H1 (cell line): ENCODE results near the gene PDE4B. TPM values are rescaled to one million over a fixed set of nuclear protein-coding genes. Genes with fewer than 3 reads are reported as not detected.

Source experiments
- CTCF ChIA-PET: fragments of 300-600 bp; sonication (Branson Sonifier 250); formaldehyde crosslinking; loops from one replicate; lab custom pipeline; 2021; ENCODE audit not compliant: partially characterized antibody; lab: Charles Lee
- POLR2A ChIA-PET: fragments of 300-600 bp; sonication (Branson Sonifier 250); formaldehyde crosslinking; loops from one replicate; lab custom pipeline; 2021; ENCODE audit warnings: inconsistent platforms; ENCODE audit not compliant: partially characterized antibody; lab: Charles Lee
- DNase-seq, 2 experiments: peaks; one replicate each; pipeline versions ENCODE4 v3.0.0 to v3.0.0-alpha.2; 2010 to 2022; ENCODE audit warnings: low spot score in 2 of 2, low read depth in 1 of 2, mixed read lengths in 1 of 2
- FAIRE-seq: peaks from 2 replicates; lab custom pipeline; 2011; peaks lifted over from hg19 to GRCh38; lab: Jason Lieb, UNC
- H2AFZ ChIP-seq: 2 replicates; pipeline ENCODE4 v1.8.1; 2012; ENCODE audit warnings: low read length, inconsistent platforms
- H2AK5ac ChIP-seq: 2 replicates; pipeline ENCODE4 v1.6.1; 2013; ENCODE audit warnings: low read depth, low read length
- H2BK120ac ChIP-seq: replicated peaks from 2 replicates; pipeline ENCODE3; 2013; ENCODE audit warnings: low read depth, low read length, inconsistent platforms
- H2BK12ac ChIP-seq: 2 replicates; pipeline ENCODE4 v1.6.1; 2013; ENCODE audit warnings: low read depth, low read length
- H2BK15ac ChIP-seq: 2 replicates; pipeline ENCODE4 v1.6.1; 2013; ENCODE audit warnings: low read length
- H2BK20ac ChIP-seq: 2 replicates; pipeline ENCODE4 v1.6.1; 2013; ENCODE audit warnings: low read length
- H2BK5ac ChIP-seq: 2 replicates; pipeline ENCODE4 v1.6.1; 2013; ENCODE audit warnings: low read depth, low read length
- H3K14ac ChIP-seq: 2 replicates; pipeline ENCODE4 v1.6.1; 2013; ENCODE audit warnings: inconsistent platforms; ENCODE audit not compliant: insufficient read length
- H3K18ac ChIP-seq: 2 replicates; pipeline ENCODE4 v1.6.1; 2013; ENCODE audit warnings: low read length; ENCODE audit errors: extremely low read depth
- H3K23ac ChIP-seq: 2 replicates; pipeline ENCODE4 v1.6.1; 2013; ENCODE audit warnings: inconsistent platforms; ENCODE audit not compliant: insufficient read length
- H3K23me2 ChIP-seq: 2 replicates; pipeline ENCODE4 v1.6.1; 2013; ENCODE audit warnings: low read depth, low read length
- H3K27ac ChIP-seq: 2 replicates; pipeline ENCODE4 v1.6.1; 2011; ENCODE audit warnings: low read depth, low read length, inconsistent platforms
- H3K27me3 ChIP-seq, 4 experiments: replicated peaks in 1 of 4; 1 replicate in 1 of 4; 2 replicates in 3 of 4; pipeline versions ENCODE4 v1.6.1 to v1.8.1; 2011 to 2013; ENCODE audit warnings: low read length in 3 of 4, mild to moderate bottlenecking in 3 of 4, inconsistent platforms in 2 of 4, mixed read lengths in 2 of 4, moderate library complexity in 1 of 4; ENCODE audit not compliant: control insufficient read depth in 3 of 4, insufficient read depth in 3 of 4; ENCODE audit errors: extremely low read depth in 1 of 4
- H3K36me3 ChIP-seq, 4 experiments: 2 replicates each; pipeline versions ENCODE4 v1.6.1 to v1.8.1; 2011 to 2013; ENCODE audit warnings: mild to moderate bottlenecking in 4 of 4, low read length in 3 of 4, moderate library complexity in 2 of 4, control low read depth in 1 of 4, inconsistent platforms in 1 of 4; ENCODE audit not compliant: insufficient read depth in 4 of 4, control insufficient read depth in 2 of 4
- H3K4ac ChIP-seq: replicated peaks from 2 replicates; pipeline ENCODE3; 2013; ENCODE audit warnings: low read length, low read depth, mixed read lengths, inconsistent platforms; ENCODE audit not compliant: insufficient read length
- H3K4me1 ChIP-seq, 4 experiments: replicated peaks in 1 of 4; 1 replicate in 1 of 4; 2 replicates in 3 of 4; pipeline versions ENCODE4 v1.6.1 to v1.8.1; 2011 to 2013; ENCODE audit warnings: low read length in 3 of 4, inconsistent platforms in 2 of 4, mixed read lengths in 1 of 4; ENCODE audit not compliant: insufficient read depth in 4 of 4, control insufficient read depth in 3 of 4
- H3K4me2 ChIP-seq, 2 experiments: 2 replicates each; pipeline versions ENCODE4 v1.6.1 to v1.8.1; 2011 to 2013; ENCODE audit warnings: low read depth in 2 of 2, low read length in 2 of 2, control low read depth in 1 of 2, inconsistent platforms in 1 of 2, mild to moderate bottlenecking in 1 of 2; ENCODE audit not compliant: insufficient read depth in 1 of 2
- H3K4me3 ChIP-seq, 4 experiments: fragments of 200-600, 300-600 bp in 1 of 4; sonication (generic), shearing (Covaris generic), sonication (Bioruptor Twin) in 1 of 4; 2 replicates each; pipeline versions ENCODE4 v1.5.1 to v1.8.1; 2011 to 2016; ENCODE audit warnings: low read length in 4 of 4, low read depth in 3 of 4, control low read depth in 2 of 4, inconsistent platforms in 2 of 4, mild to moderate bottlenecking in 2 of 4, mixed read lengths in 1 of 4, moderate library complexity in 1 of 4; ENCODE audit not compliant: insufficient read depth in 2 of 4; ENCODE audit errors: extremely low read depth in 1 of 4
- H3K56ac ChIP-seq: replicated peaks from 2 replicates; pipeline ENCODE3; 2013; ENCODE audit warnings: low read depth, mild to moderate bottlenecking, mixed read lengths, low read length, inconsistent platforms; ENCODE audit not compliant: insufficient read length
- H3K79me1 ChIP-seq: 2 replicates; pipeline ENCODE4 v1.6.1; 2013; ENCODE audit warnings: low read depth, low read length, control low read depth
- H3K79me2 ChIP-seq, 2 experiments: 2 replicates each; pipeline versions ENCODE4 v1.6.1 to v1.8.1; 2012 to 2013; ENCODE audit warnings: low read length in 2 of 2, mild to moderate bottlenecking in 2 of 2, inconsistent platforms in 1 of 2; ENCODE audit not compliant: insufficient read depth in 2 of 2, control insufficient read depth in 1 of 2
- H3K9ac ChIP-seq, 4 experiments: replicated peaks in 1 of 4; 1 replicate in 1 of 4; 2 replicates in 3 of 4; pipeline versions ENCODE4 v1.6.1 to v1.8.1; 2011 to 2013; ENCODE audit warnings: low read depth in 3 of 4, low read length in 3 of 4, control low read depth in 2 of 4, mild to moderate bottlenecking in 2 of 4, moderate library complexity in 2 of 4, inconsistent platforms in 1 of 4; ENCODE audit errors: extremely low read depth in 1 of 4
- H3K9me3 ChIP-seq, 2 experiments: 2 replicates each; pipeline versions ENCODE4 v1.6.1 to v1.8.1; 2012 to 2013; ENCODE audit warnings: mild to moderate bottlenecking in 2 of 2, moderate library complexity in 2 of 2, control low read depth in 1 of 2, inconsistent platforms in 1 of 2, low read depth in 1 of 2, low read length in 1 of 2, mixed read lengths in 1 of 2; ENCODE audit not compliant: insufficient read depth in 2 of 2
- H4K20me1 ChIP-seq, 2 experiments: replicated peaks in 1 of 2; 2 replicates each; pipeline versions ENCODE3 to v1.8.1; 2011 to 2013; ENCODE audit warnings: inconsistent platforms in 2 of 2, low read length in 2 of 2, mild to moderate bottlenecking in 1 of 2; ENCODE audit not compliant: insufficient read depth in 2 of 2, control insufficient read depth in 1 of 2
- H4K5ac ChIP-seq: 2 replicates; pipeline ENCODE4 v1.6.1; 2013; ENCODE audit warnings: low read length, low read depth, mixed read lengths, inconsistent platforms; ENCODE audit not compliant: insufficient read length
- H4K8ac ChIP-seq: 2 replicates; pipeline ENCODE4 v1.8.0; 2013; ENCODE audit warnings: mild to moderate bottlenecking, moderate library complexity, low read length, inconsistent platforms; ENCODE audit not compliant: insufficient read depth; ENCODE audit errors: extremely low read depth
- H4K91ac ChIP-seq: replicated peaks from 2 replicates; pipeline ENCODE3; 2013; ENCODE audit warnings: low read length, mixed read lengths, inconsistent platforms; ENCODE audit not compliant: insufficient read length
- CEBPB ChIP-seq: IDR thresholded peaks from 2 replicates; pipeline ENCODE4 v1.6.1; 2012; ENCODE audit warnings: low read depth, low read length
- CTBP2 ChIP-seq: IDR thresholded peaks from 2 replicates; pipeline ENCODE4 v1.7.0; 2011; ENCODE audit warnings: borderline replicate concordance, mild to moderate bottlenecking, moderate library complexity, mixed read lengths, low read length; ENCODE audit not compliant: insufficient read depth, insufficient read length
- E2F6 ChIP-seq: IDR thresholded peaks from 2 replicates; pipeline ENCODE4 v1.6.1; 2012; ENCODE audit warnings: inconsistent platforms
- EZH2 ChIP-seq: fragments of 200-600 bp; sonication (generic); IDR thresholded peaks from 2 replicates; pipeline ENCODE4 v1.7.1; 2012; ENCODE audit warnings: low read depth, mild to moderate bottlenecking, moderate library complexity, low read length, inconsistent platforms; ENCODE audit not compliant: severe bottlenecking
- HDAC2 ChIP-seq, 2 experiments: fragments of 300-600 bp in 1 of 2; sonication (generic) in 1 of 2; IDR thresholded peaks; 2 replicates each; pipeline ENCODE4 v1.6.1; 2011 to 2012; ENCODE audit warnings: low read depth in 2 of 2, low read length in 2 of 2, mild to moderate bottlenecking in 2 of 2, moderate library complexity in 2 of 2, borderline replicate concordance in 1 of 2, inconsistent platforms in 1 of 2
- JUN ChIP-seq: IDR thresholded peaks from 2 replicates; pipeline ENCODE4 v1.6.1; 2011; ENCODE audit warnings: low read depth, mild to moderate bottlenecking, improper control_type of control experiment, low read length
- KDM4A ChIP-seq: IDR thresholded peaks from one replicate; pipeline ENCODE4 v1.7.1; 2012; ENCODE audit warnings: low read depth, mild to moderate bottlenecking, moderate library complexity, low read length, inconsistent platforms; ENCODE audit not compliant: severe bottlenecking
- MAX ChIP-seq: IDR thresholded peaks from 2 replicates; pipeline ENCODE4 v1.6.1; 2012; ENCODE audit warnings: inconsistent platforms
- NANOG ChIP-seq: IDR thresholded peaks from 2 replicates; pipeline ENCODE4 v1.6.1; 2011; ENCODE audit warnings: low read length, low read depth, mild to moderate bottlenecking, inconsistent platforms; ENCODE audit not compliant: insufficient read depth, poor library complexity, severe bottlenecking
- POLR2A ChIP-seq, 2 experiments: IDR thresholded peaks; 1 replicate in 1 of 2; 2 replicates in 1 of 2; pipeline ENCODE4 v1.6.1; 2011; ENCODE audit warnings: low read depth in 2 of 2, low read length in 2 of 2, mild to moderate bottlenecking in 2 of 2; ENCODE audit errors: control extremely low read depth in 1 of 2
- RAD21 ChIP-seq, 2 experiments: IDR thresholded peaks in 1 of 2; conservative IDR thresholded peaks in 1 of 2; 2 replicates each; pipeline ENCODE4 v1.6.1; 2011; ENCODE audit warnings: low read depth in 2 of 2, low read length in 2 of 2, improper control_type of control experiment in 1 of 2, inconsistent platforms in 1 of 2, mild to moderate bottlenecking in 1 of 2, moderate library complexity in 1 of 2
- WGBS, 2 experiments: shearing (Covaris generic) in 1 of 2; methylation state at CpG; one replicate each; pipeline versions ENCODE4 v1.1.6 to v1.1.7; 2013 to 2015; ENCODE audit warnings: low lambda C conversion rate in 2 of 2, mixed read lengths in 2 of 2, inconsistent platforms in 1 of 2, low coverage in 1 of 2, missing lambda C conversion rate in 1 of 2; ENCODE audit not compliant: insufficient replicate concordance in 2 of 2, insufficient coverage in 1 of 2, insufficient read length in 1 of 2; ENCODE audit errors: extremely low coverage in 1 of 2, missing lambda C conversion rate in 1 of 2; 5-methylcytosine and 5-hydroxymethylcytosine counted together
- polyA plus RNA-seq, 7 experiments: library from polyadenylated mRNA; depleted of rRNA in 3 of 7; stranded (reverse) in 5 of 7; unstranded in 2 of 7; fragments of >200 nt in 5 of 7; fragments of 200-250 nt in 2 of 7; gene quantifications; 1 replicate in 5 of 7; 2 replicates in 1 of 7; 4 replicates in 1 of 7; pipeline versions ENCODE4 v1.2.1 to v1.2.3, GENCODE V29; 2011 to 2013; ENCODE audit warnings: missing spikeins in 2 of 7, mixed read lengths in 2 of 7
- total RNA-seq: library from RNA; stranded (reverse); fragmentation: NEBNext Ultra II Directional; extraction: Animal tissue kit (Norgen Biotek cat#: 25700); gene quantifications from 2 replicates; pipeline ENCODE4 v1.2.1, GENCODE V29; 2021

PDE4B gene
- total and polyA plus RNA-seq, 2 of the 8 experiments (the other 6 are each of a cell fraction or from before 2014, with no cell fraction given), result 5.0 to 15.1 TPM

DNA sequence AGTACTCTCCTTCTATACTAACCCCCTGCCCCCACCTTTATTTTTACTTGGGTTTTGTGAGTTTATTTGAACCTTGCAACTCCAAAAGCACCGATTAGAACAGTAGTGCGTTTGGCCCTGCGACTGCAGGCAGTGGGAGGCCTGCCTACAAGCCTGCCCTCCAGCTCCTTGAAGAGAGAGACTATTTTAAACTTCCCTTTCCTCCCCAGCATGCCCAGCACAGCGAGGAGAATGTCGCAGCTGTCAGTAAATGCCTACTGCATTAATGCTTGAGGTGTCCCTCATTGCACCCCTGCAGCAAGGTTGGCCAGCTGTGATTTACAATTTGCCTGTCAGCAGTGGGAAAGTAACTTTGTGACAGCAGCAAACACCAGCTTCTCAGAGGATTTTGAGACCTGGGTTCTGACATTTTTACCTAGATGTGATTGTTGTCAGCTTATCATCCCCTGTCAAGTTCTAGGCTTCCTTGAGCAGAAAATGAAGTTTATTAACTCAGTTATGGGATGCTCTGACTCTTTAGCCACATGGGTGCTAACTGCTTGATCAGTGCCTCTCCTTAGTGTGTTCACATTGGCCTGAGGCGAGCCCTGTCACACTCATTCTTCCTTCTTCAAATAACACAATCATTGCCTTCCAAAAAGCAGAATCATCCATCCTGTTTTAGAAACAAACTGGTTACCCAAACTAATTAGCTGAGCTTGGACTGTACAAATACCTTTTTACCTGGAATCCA lies 170.6 kb downstream of the PDE4B start:
- ChIA-PET POLR2A (no interaction called here), CTCF (interaction anchor here (0.8 to 8.1 kb wide), 6 partner anchors 97 to 483 kb away, joined by 3 to 204 read pairs (median 3); no protein-coding TSS in a partner anchor)
- Histone ChIP-seq H3K23ac (no peak overlapping the region), H2BK5ac (no peak overlapping the region), H3K18ac (no peak overlapping the region), H3K14ac (no peak overlapping the region), H3K9me3 (no peaks in the 10 kb centered on the region), H2BK120ac (no peak overlapping the region), H3K4me3 (no peak overlapping the region), H3K4ac (no peak overlapping the region), H2BK20ac (no peak overlapping the region), H4K20me1 (no peaks in the 10 kb centered on the region), H3K56ac (no peak overlapping the region), H3K4me1 (no peaks in the 10 kb centered on the region), H4K5ac (no peak overlapping the region), H2BK12ac (no peak overlapping the region), H3K79me1 (no peaks in the 10 kb centered on the region), H3K79me2 (no peaks in the 10 kb centered on the region), H3K9ac (no peak overlapping the region), H4K91ac (no peak overlapping the region), H3K23me2 (no peaks in the 10 kb centered on the region), H3K4me2 (no peak overlapping the region), H3K27me3 (no peaks in the 10 kb centered on the region), H2AFZ (no peak overlapping the region), H3K36me3 (no peaks in the 10 kb centered on the region), H2BK15ac (no peak overlapping the region), H4K8ac (no peak overlapping the region), H3K27ac (no peak overlapping the region), H2AK5ac (no peak overlapping the region)
- 92% methylated on average over 6 of the region's 6 CpGs; no CpG with 5 or more reads in 1 of the 2 experiments for WGBS, 2 experiments
- DNase-seq (no peak), FAIRE-seq (no peak)
- TF ChIP-seq E2F6, result no peak
- TF ChIP-seq CEBPB, result no peak
- TF ChIP-seq NANOG, result no peak
- no peak for TF ChIP-seq MAX
- no peak for TF ChIP-seq KDM4A
- no peak for TF ChIP-seq CTBP2
- TF ChIP-seq POLR2A (IDR thresholded peaks at IDR 0.05; ENCODE audit: control extremely low read depth in 1 of 2, low read depth in 2 of 2, low read length in 2 of 2), result no peak
- TF ChIP-seq EZH2, result no peak
- no peak for TF ChIP-seq RAD21 (IDR thresholded peaks at IDR 0.05 in 1 of 2, conservative IDR thresholded peaks at IDR 0.05 in 1 of 2; ENCODE audit: low read depth in 2 of 2, low read length in 2 of 2)
- no peak for TF ChIP-seq JUN
- no peak for TF ChIP-seq HDAC2 (IDR thresholded peaks at IDR 0.05; ENCODE audit: borderline replicate concordance in 1 of 2, low read depth in 2 of 2, low read length in 2 of 2)
